Activated naive CD4-positive, alpha-beta T cell treated with anti-CD3 and anti-CD28 coated beads, Interleukin-2, amount 50 U/mL, for 72 hours (primary cell): ENCODE measurements around the gene TRAF5. TPM values are rescaled to one million over a fixed set of nuclear protein-coding genes. Genes with fewer than 3 reads are reported as not detected.
"Not testable (repeated sequence)": the region's sequence is repeated elsewhere in the genome, so short reads cannot be mapped to it uniquely, and the experiment has no call there.

Source experiments
- ATAC-seq, 2 donors: fragments of 150-1000 bp; cut with Tn5 transposase; 2 replicates each; pipeline ENCODE4 v1.10.0; 2021; ENCODE audit warnings: mild to moderate bottlenecking in 2 of 2, moderate library complexity in 2 of 2
- DNase-seq, 2 donors: peaks; one replicate each; pipeline ENCODE4 v3.0.0; 2021 to 2022; ENCODE audit warnings: low spot score in 2 of 2
- H3K27ac Mint-ChIP-seq, 2 donors: one replicate each; pipeline ENCODE4 v1.8.0; 2022; ENCODE audit warnings: mild to moderate bottlenecking in 2 of 2, mixed read lengths in 2 of 2
- H3K36me3 Mint-ChIP-seq, 2 donors: one replicate each; pipeline ENCODE4 v1.8.0; 2022; ENCODE audit warnings: mixed read lengths in 2 of 2
- H3K9me3 Mint-ChIP-seq, 2 donors: one replicate each; pipeline ENCODE4 v1.8.0; 2022; ENCODE audit warnings: mixed read lengths in 2 of 2
- total RNA-seq, 2 donors: library from RNA; stranded (reverse); gene quantifications; one replicate each; pipeline ENCODE4 v1.2.3, GENCODE V29; 2022

TRAF5 gene
- total RNA-seq, 2 donors from 2014 or later = 33.3 to 54.9 TPM

GRCh38 chr1:211336161-211336560 is 9.5 kb downstream of the TRAF5 start:
- Mint-ChIP-seq H3K36me3 (peaks cover 0 to 16% of the 10 kb centered on the region in 2 donors), H3K9me3 (no peaks in the 10 kb centered on the region), H3K27ac (peak overlapping the region; percentile 83 to 88)
- DNase-seq (no peak), ATAC-seq (no peak)

GRCh38 chr1:211336775-211337174 is 10.1 kb downstream of the TRAF5 start:
- Mint-ChIP-seq H3K9me3 (no peaks in the 10 kb centered on the region), H3K27ac (peak overlapping the region in 1 of 2 donors; percentile 83), H3K36me3 (peaks cover 0 to 15% of the 10 kb centered on the region in 2 donors)
- ATAC-seq (no peak), DNase-seq (no peak)

DNA sequence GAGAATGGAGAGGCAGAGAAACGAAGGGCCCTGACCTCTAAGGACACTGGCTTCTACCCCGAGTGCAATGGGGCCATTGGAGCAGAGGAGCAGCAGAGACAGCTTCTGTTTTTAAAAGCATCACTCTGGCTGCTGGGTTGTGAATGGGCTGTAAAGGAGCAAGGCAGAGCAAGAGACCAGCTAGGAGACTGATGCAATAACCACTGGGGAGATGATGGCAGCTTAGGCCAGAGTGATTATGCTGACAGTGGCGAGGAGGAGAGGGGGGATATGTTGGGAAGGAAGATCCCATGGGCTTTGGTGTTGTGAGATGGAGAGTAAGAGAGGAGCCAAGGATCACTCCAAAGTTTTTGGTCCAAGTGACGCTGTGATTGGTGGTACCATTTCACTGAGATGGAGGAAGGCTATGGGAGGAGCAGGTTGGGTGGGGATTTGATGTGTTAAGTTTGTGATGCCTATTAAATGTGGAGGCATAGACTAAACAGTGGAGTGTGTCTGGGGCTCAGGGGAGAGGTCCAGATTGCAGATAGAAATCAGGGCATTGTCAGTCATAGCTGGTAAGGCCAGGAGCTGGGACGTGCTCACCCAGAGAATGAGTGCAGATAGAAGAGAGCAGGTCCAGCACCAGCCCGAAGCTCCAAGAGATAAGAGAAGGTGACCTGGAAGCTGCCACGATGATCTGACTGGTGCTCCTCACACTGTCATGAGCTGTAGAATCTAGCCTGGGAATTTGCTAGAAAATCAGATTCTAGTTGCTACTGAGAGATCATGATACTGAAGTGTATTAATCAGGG is 11.0 kb downstream of the TRAF5 start:
- Mint-ChIP-seq H3K9me3 (no peaks in the 10 kb centered on the region), H3K36me3 (peaks cover 0 to 15% of the 10 kb centered on the region in 2 donors), H3K27ac (peak overlapping the region in 1 of 2 donors; percentile 58)
- ATAC-seq (no peak), DNase-seq (no peak)

- DNase-seq (no peak), ATAC-seq (no peak)
- Mint-ChIP-seq H3K9me3 (no peaks in the 10 kb centered on the region), H3K36me3 (peaks cover 0 to 15% of the 10 kb centered on the region in 2 donors), H3K27ac (no peak overlapping the region)
Measured at GRCh38 chr1:211338224-211338620, 11.6 kb downstream of the TRAF5 start.

DNA sequence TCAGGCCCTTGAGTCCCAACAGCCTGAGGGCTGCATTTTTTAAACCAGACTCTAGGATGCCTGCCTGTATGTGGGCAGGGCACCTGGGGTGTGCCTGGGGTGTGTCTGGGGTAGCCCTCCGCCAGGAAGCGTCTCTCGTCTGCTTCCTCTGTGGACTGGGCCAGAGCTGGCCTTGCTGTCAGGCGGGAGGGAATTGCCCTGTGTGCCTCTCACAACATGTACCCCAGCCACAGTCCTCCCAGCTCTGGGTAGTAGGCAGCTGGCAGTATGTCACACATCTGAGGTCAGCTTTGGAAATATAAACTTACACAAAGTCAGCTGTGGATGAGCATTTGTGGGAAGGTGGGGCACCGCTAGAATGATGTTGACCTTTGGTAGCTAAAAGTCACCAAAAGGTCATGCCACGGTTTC is 13.0 kb downstream of the TRAF5 start:
- Mint-ChIP-seq H3K9me3 (no peaks in the 10 kb centered on the region), H3K36me3 (peaks cover 0 to 15% of the 10 kb centered on the region in 2 donors), H3K27ac (peak overlapping the region in 1 of 2 donors; percentile 84)
- peak in 1 of 2 donors; percentile 57 for ATAC-seq
- DNase-seq = no peak

DNA sequence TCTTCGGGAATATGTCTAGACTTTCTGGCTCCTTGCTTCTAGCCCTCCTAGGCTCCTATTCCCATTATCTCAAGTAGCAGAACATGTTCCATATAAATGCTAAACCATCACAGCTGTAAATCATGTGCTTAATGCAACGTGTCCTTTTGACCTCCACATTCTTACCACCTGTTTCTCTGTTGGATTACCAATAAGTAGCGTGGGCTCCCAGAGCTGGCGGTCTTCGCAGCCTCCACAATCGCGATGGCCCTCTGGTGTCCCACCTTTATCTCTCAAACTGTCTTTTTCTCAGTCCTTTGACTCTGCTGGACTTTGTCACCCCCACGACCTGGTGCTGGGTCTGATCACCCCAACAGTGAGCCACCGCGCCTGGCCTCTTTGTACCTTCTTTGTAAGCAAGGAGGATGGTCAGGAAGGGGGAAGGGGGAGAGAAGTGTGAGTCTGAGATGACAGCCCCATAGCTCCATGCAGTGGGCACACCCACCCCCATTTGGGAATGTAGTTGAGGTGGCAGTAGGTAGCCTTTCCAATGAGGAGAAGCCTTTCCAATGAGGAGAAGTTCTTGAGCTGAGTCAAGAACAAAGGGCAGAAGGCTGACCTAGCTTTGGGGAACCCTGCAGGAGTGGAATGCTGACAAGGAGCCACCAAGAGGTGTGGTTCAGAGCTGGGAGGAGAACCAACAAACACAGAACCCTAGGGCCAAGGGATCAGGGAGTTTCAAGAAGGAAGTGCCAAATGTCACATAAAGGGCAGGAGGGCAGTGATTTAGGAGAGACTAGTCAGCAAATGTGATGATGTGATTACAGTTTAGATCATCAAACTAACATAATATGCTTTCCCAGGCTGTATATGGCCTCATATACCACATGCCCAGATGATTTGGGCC is 14.2 kb downstream of the TRAF5 start:
- ATAC-seq (peak in 1 of 2 donors; percentile 33), DNase-seq (no peak)
- Mint-ChIP-seq H3K9me3 (no peaks in the 10 kb centered on the region), H3K27ac (peak overlapping the region; percentile 12 to 77), H3K36me3 (peaks cover 0 to 9% of the 10 kb centered on the region in 2 donors)

- Mint-ChIP-seq H3K36me3 (peaks cover 0 to 4% of the 10 kb centered on the region in 2 donors), H3K9me3 (no peaks in the 10 kb centered on the region), H3K27ac (no peak overlapping the region)
- ATAC-seq (no peak), DNase-seq (no peak)
Measured at GRCh38 chr1:211341999-211342398, 15.4 kb downstream of the TRAF5 start.

- ATAC-seq = peak in 1 of 2 donors; percentile 34
- no peak for DNase-seq
- Mint-ChIP-seq H3K27ac (peak overlapping the region in 1 of 2 donors; percentile 15), H3K9me3 (no peaks in the 10 kb centered on the region), H3K36me3 (no peaks in the 10 kb centered on the region)
Measured at GRCh38 chr1:211343607-211344006, 17.0 kb downstream of the TRAF5 start.

GRCh38 chr1:211344152-211344618 is 17.6 kb downstream of the TRAF5 start:
- ATAC-seq (no peak), DNase-seq (no peak)
- Mint-ChIP-seq H3K27ac (peak overlapping the region in 1 of 2 donors; percentile 15), H3K36me3 (peaks cover 0 to 3% of the 10 kb centered on the region in 2 donors), H3K9me3 (no peaks in the 10 kb centered on the region)

DNA sequence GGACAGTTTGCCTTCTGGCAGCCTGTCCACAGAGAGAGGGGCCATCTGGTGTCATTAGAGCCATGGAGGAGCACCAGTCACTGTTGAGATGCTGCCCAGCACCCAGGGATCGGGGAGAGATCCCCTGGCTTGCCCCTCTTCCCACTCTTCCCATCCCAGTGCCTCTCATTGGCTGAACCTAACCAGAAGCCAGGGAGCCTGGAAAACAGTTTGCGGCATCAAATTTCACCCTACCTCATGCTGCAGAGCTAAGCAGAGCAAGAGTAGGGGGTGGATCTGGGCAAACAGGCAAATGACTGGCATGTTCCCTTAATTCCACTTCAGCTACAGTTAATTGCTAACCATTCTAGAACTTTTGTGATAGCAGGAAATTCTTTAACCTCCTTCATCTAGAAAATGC is 19.1 kb downstream of the TRAF5 start:
- Mint-ChIP-seq H3K9me3 (no peaks in the 10 kb centered on the region), H3K27ac (no peak overlapping the region), H3K36me3 (peaks cover 0 to 17% of the 10 kb centered on the region in 2 donors)
- ATAC-seq (no peak), DNase-seq (no peak)

GRCh38 chr1:211347077-211347844 is 20.6 kb downstream of the TRAF5 start:
- Mint-ChIP-seq H3K27ac (peak overlapping the region in 1 of 2 donors; percentile 62), H3K9me3 (peaks cover 8 to 12% of the 10 kb centered on the region in 2 donors), H3K36me3 (peaks cover 0 to 30% of the 10 kb centered on the region in 2 donors)
- ATAC-seq (no peak), DNase-seq (no peak)

GRCh38 chr1:211348547-211348946 is 21.9 kb downstream of the TRAF5 start:
- H3K9me3 Mint-ChIP-seq = peaks cover 8 to 12% of the 10 kb centered on the region in 2 donors
- H3K36me3 Mint-ChIP-seq = peaks cover 0 to 39% of the 10 kb centered on the region in 2 donors
- peak overlapping the region in 1 of 2 donors; percentile 30 for H3K27ac Mint-ChIP-seq
- DNase-seq = no peak
- no peak for ATAC-seq

GRCh38 chr1:211349741-211350140 is 23.1 kb downstream of the TRAF5 start:
- peak overlapping the region in 1 of 2 donors; percentile 35 for H3K27ac Mint-ChIP-seq
- no peak for DNase-seq
- H3K36me3 Mint-ChIP-seq = peaks cover 0 to 41% of the 10 kb centered on the region in 2 donors
- no peak for ATAC-seq
- H3K9me3 Mint-ChIP-seq = peaks cover 8 to 12% of the 10 kb centered on the region in 2 donors

DNA sequence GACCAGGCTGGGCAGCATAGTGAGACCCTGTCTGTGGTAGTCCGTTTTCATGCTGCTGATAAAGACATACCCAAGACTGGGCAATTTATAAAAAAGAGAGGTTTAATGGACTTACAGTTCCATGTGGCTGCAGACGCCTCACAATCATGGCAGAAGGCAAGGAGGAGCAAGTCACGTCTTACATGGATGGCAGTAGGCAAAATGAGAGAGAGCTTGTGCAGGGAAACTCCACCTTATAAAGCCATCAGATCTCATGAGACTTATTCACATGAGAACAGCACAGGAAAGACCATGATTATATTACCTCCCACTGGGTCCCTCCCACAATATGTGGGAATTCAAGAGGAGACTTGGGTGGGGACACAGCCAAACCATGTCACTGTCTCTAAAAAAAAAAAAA is 25.4 kb downstream of the TRAF5 start:
- not testable (repeated sequence) for ATAC-seq, DNase-seq
- peak overlapping the region; percentile 34 to 40 for H3K27ac Mint-ChIP-seq
- H3K9me3 Mint-ChIP-seq = peaks cover 8 to 12% of the 10 kb centered on the region in 2 donors
- H3K36me3 Mint-ChIP-seq = peaks cover 0 to 55% of the 10 kb centered on the region in 2 donors

DNA sequence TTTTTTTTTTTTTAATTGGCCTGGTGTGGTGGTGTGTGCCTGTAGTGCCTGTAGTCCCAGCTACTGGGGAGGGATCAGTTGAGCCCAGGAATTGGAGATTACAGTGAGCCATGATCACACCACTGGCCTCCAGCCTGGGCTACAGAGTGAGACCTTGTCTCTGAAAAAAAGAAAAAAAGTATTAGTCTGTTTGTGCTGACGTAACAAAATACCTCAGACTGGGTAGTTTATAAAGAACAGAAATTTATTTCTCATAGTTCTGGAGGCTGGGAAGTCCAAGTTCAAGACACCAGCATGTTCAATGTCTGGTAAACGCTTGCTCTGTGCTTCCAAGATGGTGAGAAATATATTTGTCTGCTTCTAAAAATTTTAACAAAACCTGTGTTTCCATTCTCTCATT is 25.8 kb downstream of the TRAF5 start:
- no peak for DNase-seq
- Mint-ChIP-seq H3K9me3 (peaks cover 8 to 12% of the 10 kb centered on the region in 2 donors), H3K27ac (peak overlapping the region in 1 of 2 donors; percentile 70), H3K36me3 (peaks cover 0 to 55% of the 10 kb centered on the region in 2 donors)
- no peak for ATAC-seq

GRCh38 chr1:211352985-211353515 is 26.4 kb downstream of the TRAF5 start:
- Mint-ChIP-seq H3K36me3 (peaks cover 0 to 55% of the 10 kb centered on the region in 2 donors), H3K9me3 (peaks cover 8 to 12% of the 10 kb centered on the region in 2 donors), H3K27ac (peak overlapping the region; percentile 70 to 91)
- ATAC-seq (peak; percentile 70 to 73), DNase-seq (peak in 1 of 2 donors; percentile 53)
